ENCODE measurements around the gene PTGIR. TPM values are rescaled to one million over a fixed set of nuclear protein-coding genes. Genes with fewer than 3 reads are reported as not detected.

Gene PTGIR
- polyA plus RNA-seq, 2 of the 4 experiments (the other 2 are of a cell fraction) = 0.06 TPM; not detected in 1

DNA sequence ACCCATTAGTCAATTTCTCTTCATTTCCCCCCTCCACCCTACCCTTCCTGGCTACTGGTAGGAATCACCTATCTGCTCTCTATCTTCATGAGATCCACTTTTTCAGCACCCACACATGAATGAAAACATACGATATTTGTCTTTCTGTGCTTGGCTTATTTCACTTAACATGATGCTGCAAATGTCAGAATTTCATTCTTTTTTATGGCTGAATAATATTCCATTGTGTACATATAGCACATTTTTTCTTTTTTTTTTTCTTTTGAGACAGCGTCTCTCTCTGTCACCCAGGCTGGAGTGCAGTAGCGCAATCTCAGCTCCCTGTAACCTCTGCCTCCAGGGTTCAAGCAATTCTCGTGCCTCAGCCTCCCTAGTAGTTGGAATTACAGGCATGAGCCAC is 33.6 kb downstream of the PTGIR start:
- Histone ChIP-seq H3K4me3 (no peak overlapping the region), H3K4me1 (no peaks in the 10 kb centered on the region), H3K27ac (no peak overlapping the region), H3K4me2 (no peak overlapping the region), H3K9me3 (no peaks in the 10 kb centered on the region)
- WGBS (ENCODE audit: missing lambda C conversion rate) = 62% methylated on average over 4 of the region's 4 CpGs
- DNase-seq (ENCODE audit: low read depth in 1 of 2, low spot score in 1 of 2) = no peak
- POLR2A ChIA-PET = interaction anchor here (1.8 kb wide), 1 partner anchor 9 kb away, joined by 11 read pairs; the partner anchor contains the start of gene CALM3
- no peak for ATAC-seq
- no peak for TF ChIP-seq NPAS2 (CRISPR knock-in tag; IDR thresholded peaks at IDR 0.05; ENCODE audit: borderline replicate concordance)
- TF ChIP-seq SREBF2 (IDR thresholded peaks at IDR 0.05) = no peak
- TF ChIP-seq ESRRA (IDR thresholded peaks at IDR 0.05; ENCODE audit: borderline replicate concordance, low read length) = no peak
- TF ChIP-seq RFX5 (IDR thresholded peaks at IDR 0.05) = no peak
- no peak for TF ChIP-seq RARB (CRISPR knock-in tag; IDR thresholded peaks at IDR 0.05)
- TF ChIP-seq, protein P1, sequence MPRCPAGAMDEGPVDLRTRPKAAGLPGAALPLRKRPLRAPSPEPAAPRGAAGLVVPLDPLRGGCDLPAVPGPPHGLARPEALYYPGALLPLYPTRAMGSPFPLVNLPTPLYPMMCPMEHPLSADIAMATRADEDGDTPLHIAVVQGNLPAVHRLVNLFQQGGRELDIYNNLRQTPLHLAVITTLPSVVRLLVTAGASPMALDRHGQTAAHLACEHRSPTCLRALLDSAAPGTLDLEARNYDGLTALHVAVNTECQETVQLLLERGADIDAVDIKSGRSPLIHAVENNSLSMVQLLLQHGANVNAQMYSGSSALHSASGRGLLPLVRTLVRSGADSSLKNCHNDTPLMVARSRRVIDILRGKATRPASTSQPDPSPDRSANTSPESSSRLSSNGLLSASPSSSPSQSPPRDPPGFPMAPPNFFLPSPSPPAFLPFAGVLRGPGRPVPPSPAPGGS (IDR thresholded peaks at IDR 0.05) = no peak
- TF ChIP-seq, protein P2, sequence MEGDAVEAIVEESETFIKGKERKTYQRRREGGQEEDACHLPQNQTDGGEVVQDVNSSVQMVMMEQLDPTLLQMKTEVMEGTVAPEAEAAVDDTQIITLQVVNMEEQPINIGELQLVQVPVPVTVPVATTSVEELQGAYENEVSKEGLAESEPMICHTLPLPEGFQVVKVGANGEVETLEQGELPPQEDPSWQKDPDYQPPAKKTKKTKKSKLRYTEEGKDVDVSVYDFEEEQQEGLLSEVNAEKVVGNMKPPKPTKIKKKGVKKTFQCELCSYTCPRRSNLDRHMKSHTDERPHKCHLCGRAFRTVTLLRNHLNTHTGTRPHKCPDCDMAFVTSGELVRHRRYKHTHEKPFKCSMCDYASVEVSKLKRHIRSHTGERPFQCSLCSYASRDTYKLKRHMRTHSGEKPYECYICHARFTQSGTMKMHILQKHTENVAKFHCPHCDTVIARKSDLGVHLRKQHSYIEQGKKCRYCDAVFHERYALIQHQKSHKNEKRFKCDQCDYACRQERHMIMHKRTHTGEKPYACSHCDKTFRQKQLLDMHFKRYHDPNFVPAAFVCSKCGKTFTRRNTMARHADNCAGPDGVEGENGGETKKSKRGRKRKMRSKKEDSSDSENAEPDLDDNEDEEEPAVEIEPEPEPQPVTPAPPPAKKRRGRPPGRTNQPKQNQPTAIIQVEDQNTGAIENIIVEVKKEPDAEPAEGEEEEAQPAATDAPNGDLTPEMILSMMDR (IDR thresholded peaks at IDR 0.05) = no peak
- TF ChIP-seq, protein P3, sequence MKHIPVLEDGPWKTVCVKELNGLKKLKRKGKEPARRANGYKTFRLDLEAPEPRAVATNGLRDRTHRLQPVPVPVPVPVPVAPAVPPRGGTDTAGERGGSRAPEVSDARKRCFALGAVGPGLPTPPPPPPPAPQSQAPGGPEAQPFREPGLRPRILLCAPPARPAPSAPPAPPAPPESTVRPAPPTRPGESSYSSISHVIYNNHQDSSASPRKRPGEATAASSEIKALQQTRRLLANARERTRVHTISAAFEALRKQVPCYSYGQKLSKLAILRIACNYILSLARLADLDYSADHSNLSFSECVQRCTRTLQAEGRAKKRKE (CRISPR knock-in tag; IDR thresholded peaks at IDR 0.05; ENCODE audit: low read depth) = no peak
- TF ChIP-seq MYC (IDR thresholded peaks at IDR 0.05; ENCODE audit: borderline replicate concordance, low read length) = no peak
- no peak for TF ChIP-seq BHLHE40 (IDR thresholded peaks at IDR 0.05; ENCODE audit: low read depth, low read length)
- TF ChIP-seq TFCP2L1 (CRISPR knock-in tag; IDR thresholded peaks at IDR 0.05) = no peak
- no peak for TF ChIP-seq NR3C1 (IDR thresholded peaks at IDR 0.05)
- TF ChIP-seq, protein P4, sequence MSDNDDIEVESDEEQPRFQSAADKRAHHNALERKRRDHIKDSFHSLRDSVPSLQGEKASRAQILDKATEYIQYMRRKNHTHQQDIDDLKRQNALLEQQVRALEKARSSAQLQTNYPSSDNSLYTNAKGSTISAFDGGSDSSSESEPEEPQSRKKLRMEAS (IDR thresholded peaks at IDR 0.05) = no peak
- TF ChIP-seq PHF8 (IDR thresholded peaks at IDR 0.05; ENCODE audit: borderline replicate concordance, low read depth) = no peak
- TF ChIP-seq, protein P5, sequence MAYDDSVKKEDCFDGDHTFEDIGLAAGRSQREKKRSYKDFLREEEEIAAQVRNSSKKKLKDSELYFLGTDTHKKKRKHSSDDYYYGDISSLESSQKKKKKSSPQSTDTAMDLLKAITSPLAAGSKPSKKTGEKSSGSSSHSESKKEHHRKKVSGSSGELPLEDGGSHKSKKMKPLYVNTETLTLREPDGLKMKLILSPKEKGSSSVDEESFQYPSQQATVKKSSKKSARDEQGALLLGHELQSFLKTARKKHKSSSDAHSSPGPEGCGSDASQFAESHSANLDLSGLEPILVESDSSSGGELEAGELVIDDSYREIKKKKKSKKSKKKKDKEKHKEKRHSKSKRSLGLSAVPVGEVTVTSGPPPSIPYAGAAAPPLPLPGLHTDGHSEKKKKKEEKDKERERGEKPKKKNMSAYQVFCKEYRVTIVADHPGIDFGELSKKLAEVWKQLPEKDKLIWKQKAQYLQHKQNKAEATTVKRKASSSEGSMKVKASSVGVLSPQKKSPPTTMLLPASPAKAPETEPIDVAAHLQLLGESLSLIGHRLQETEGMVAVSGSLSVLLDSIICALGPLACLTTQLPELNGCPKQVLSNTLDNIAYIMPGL (CRISPR knock-in tag; IDR thresholded peaks at IDR 0.05; ENCODE audit: borderline replicate concordance) = no peak
- TF ChIP-seq HOXB13 (CRISPR knock-in tag; IDR thresholded peaks at IDR 0.05; ENCODE audit: low read depth) = no peak
- TF ChIP-seq EP300 (IDR thresholded peaks at IDR 0.05) = no peak
- CTCF ChIA-PET = interaction anchor here (1.0 to 34.1 kb wide), 2 partner anchors 11 to 32 kb away, joined by 3 to 737 read pairs; partner anchors contain the start of genes GNG8 and PTGIR
- no peak for FAIRE-seq

DNA sequence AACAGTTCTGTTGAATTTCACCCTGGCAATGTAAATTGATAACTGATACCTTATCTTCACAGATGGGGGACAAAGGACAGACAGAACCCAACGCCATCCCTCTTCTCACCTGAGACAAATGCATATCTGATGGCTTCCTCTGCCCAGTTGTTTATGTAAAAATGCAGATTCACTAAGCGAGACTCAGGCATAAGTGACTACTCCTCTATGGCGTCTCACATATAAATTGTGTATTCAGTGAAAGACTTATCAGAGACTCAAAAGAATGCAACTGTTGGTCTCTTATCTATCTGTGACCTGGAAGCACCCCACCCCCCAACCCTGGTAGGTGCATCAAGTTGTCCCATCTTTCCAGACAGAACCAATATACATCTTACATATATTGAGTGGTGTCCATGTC is 37.0 kb downstream of the PTGIR start:
- FAIRE-seq = no peak
- POLR2A ChIA-PET = interaction anchor here (1.8 kb wide), 1 partner anchor 13 kb away, joined by 5 read pairs; no protein-coding TSS in a partner anchor
- H3K4me1 ChIP-seq = no peaks in the 10 kb centered on the region
- no peak for TF ChIP-seq SREBF2 (IDR thresholded peaks at IDR 0.05)
- TF ChIP-seq NPAS2 (CRISPR knock-in tag; IDR thresholded peaks at IDR 0.05; ENCODE audit: borderline replicate concordance) = no peak
- no peak for TF ChIP-seq HDAC2 (IDR thresholded peaks at IDR 0.05)
- TF ChIP-seq CHD4 (IDR thresholded peaks at IDR 0.05; ENCODE audit: borderline replicate concordance) = no peak
- TF ChIP-seq HEYL (CRISPR knock-in tag; IDR thresholded peaks at IDR 0.05) = no peak
- TF ChIP-seq, protein P6, sequence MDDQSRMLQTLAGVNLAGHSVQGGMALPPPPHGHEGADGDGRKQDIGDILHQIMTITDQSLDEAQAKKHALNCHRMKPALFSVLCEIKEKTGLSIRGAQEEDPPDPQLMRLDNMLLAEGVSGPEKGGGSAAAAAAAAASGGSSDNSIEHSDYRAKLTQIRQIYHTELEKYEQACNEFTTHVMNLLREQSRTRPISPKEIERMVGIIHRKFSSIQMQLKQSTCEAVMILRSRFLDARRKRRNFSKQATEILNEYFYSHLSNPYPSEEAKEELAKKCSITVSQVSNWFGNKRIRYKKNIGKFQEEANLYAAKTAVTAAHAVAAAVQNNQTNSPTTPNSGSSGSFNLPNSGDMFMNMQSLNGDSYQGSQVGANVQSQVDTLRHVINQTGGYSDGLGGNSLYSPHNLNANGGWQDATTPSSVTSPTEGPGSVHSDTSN (IDR thresholded peaks at IDR 0.05) = no peak
- TF ChIP-seq EP300 (IDR thresholded peaks at IDR 0.05) = no peak
- no peak for TF ChIP-seq ESRRA (IDR thresholded peaks at IDR 0.05; ENCODE audit: borderline replicate concordance, low read length)
- no peak for TF ChIP-seq RCOR1 (IDR thresholded peaks at IDR 0.05; ENCODE audit: low read depth, low read length)
- no peak for TF ChIP-seq RNF2 (IDR thresholded peaks at IDR 0.05; ENCODE audit: borderline replicate concordance, low read depth)
- TF ChIP-seq, protein P7, sequence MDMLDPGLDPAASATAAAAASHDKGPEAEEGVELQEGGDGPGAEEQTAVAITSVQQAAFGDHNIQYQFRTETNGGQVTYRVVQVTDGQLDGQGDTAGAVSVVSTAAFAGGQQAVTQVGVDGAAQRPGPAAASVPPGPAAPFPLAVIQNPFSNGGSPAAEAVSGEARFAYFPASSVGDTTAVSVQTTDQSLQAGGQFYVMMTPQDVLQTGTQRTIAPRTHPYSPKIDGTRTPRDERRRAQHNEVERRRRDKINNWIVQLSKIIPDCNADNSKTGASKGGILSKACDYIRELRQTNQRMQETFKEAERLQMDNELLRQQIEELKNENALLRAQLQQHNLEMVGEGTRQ (IDR thresholded peaks at IDR 0.05) = no peak
- no peak for TF ChIP-seq NR3C1 (IDR thresholded peaks at IDR 0.05)
- no peak for TF ChIP-seq KDM5A (IDR thresholded peaks at IDR 0.05)

More for the DNA sequence above, 37.0 kb downstream of the PTGIR start:
- ATAC-seq (no peak), DNase-seq (ENCODE audit: low read depth in 1 of 2, low spot score in 1 of 2) (no peak)
- Histone ChIP-seq H3K4me3 (no peak overlapping the region), H3K4me2 (no peak overlapping the region), H3K27ac (no peak overlapping the region), H3K9me3 (no peaks in the 10 kb centered on the region)
- 56% methylated on average over 3 of the region's 3 CpGs for WGBS (ENCODE audit: missing lambda C conversion rate)
- CTCF ChIA-PET = interaction anchor here (0.9 to 1.6 kb wide), 4 partner anchors 49 to 188 kb away, joined by 3 to 4 read pairs (median 4); no protein-coding TSS in a partner anchor

All from A549 (cell line).